H1 (cell line): ENCODE results near the gene CFAP92. TPM values are rescaled to one million over a fixed set of nuclear protein-coding genes. Genes with fewer than 3 reads are reported as not detected.

Source experiments
- CTCF ChIA-PET: fragments of 300-600 bp; sonication (Branson Sonifier 250); formaldehyde crosslinking; loops from one replicate; lab custom pipeline; 2021; ENCODE audit not compliant: partially characterized antibody; lab: Charles Lee
- POLR2A ChIA-PET: fragments of 300-600 bp; sonication (Branson Sonifier 250); formaldehyde crosslinking; loops from one replicate; lab custom pipeline; 2021; ENCODE audit warnings: inconsistent platforms; ENCODE audit not compliant: partially characterized antibody; lab: Charles Lee
- DNase-seq, 2 experiments: peaks; one replicate each; pipeline versions ENCODE4 v3.0.0 to v3.0.0-alpha.2; 2010 to 2022; ENCODE audit warnings: low spot score in 2 of 2, low read depth in 1 of 2, mixed read lengths in 1 of 2
- FAIRE-seq: peaks from 2 replicates; lab custom pipeline; 2011; peaks lifted over from hg19 to GRCh38; lab: Jason Lieb, UNC
- H2AFZ ChIP-seq: 2 replicates; pipeline ENCODE4 v1.8.1; 2012; ENCODE audit warnings: low read length, inconsistent platforms
- H2AK5ac ChIP-seq: 2 replicates; pipeline ENCODE4 v1.6.1; 2013; ENCODE audit warnings: low read depth, low read length
- H2BK120ac ChIP-seq: replicated peaks from 2 replicates; pipeline ENCODE3; 2013; ENCODE audit warnings: low read depth, low read length, inconsistent platforms
- H2BK12ac ChIP-seq: 2 replicates; pipeline ENCODE4 v1.6.1; 2013; ENCODE audit warnings: low read depth, low read length
- H2BK15ac ChIP-seq: 2 replicates; pipeline ENCODE4 v1.6.1; 2013; ENCODE audit warnings: low read length
- H2BK20ac ChIP-seq: 2 replicates; pipeline ENCODE4 v1.6.1; 2013; ENCODE audit warnings: low read length
- H2BK5ac ChIP-seq: 2 replicates; pipeline ENCODE4 v1.6.1; 2013; ENCODE audit warnings: low read depth, low read length
- H3K14ac ChIP-seq: 2 replicates; pipeline ENCODE4 v1.6.1; 2013; ENCODE audit warnings: inconsistent platforms; ENCODE audit not compliant: insufficient read length
- H3K18ac ChIP-seq: 2 replicates; pipeline ENCODE4 v1.6.1; 2013; ENCODE audit warnings: low read length; ENCODE audit errors: extremely low read depth
- H3K23ac ChIP-seq: 2 replicates; pipeline ENCODE4 v1.6.1; 2013; ENCODE audit warnings: inconsistent platforms; ENCODE audit not compliant: insufficient read length
- H3K23me2 ChIP-seq: 2 replicates; pipeline ENCODE4 v1.6.1; 2013; ENCODE audit warnings: low read depth, low read length
- H3K27ac ChIP-seq: 2 replicates; pipeline ENCODE4 v1.6.1; 2011; ENCODE audit warnings: low read depth, low read length, inconsistent platforms
- H3K27me3 ChIP-seq, 4 experiments: replicated peaks in 1 of 4; 1 replicate in 1 of 4; 2 replicates in 3 of 4; pipeline versions ENCODE4 v1.6.1 to v1.8.1; 2011 to 2013; ENCODE audit warnings: low read length in 3 of 4, mild to moderate bottlenecking in 3 of 4, inconsistent platforms in 2 of 4, mixed read lengths in 2 of 4, moderate library complexity in 1 of 4; ENCODE audit not compliant: control insufficient read depth in 3 of 4, insufficient read depth in 3 of 4; ENCODE audit errors: extremely low read depth in 1 of 4
- H3K36me3 ChIP-seq, 4 experiments: 2 replicates each; pipeline versions ENCODE4 v1.6.1 to v1.8.1; 2011 to 2013; ENCODE audit warnings: mild to moderate bottlenecking in 4 of 4, low read length in 3 of 4, moderate library complexity in 2 of 4, control low read depth in 1 of 4, inconsistent platforms in 1 of 4; ENCODE audit not compliant: insufficient read depth in 4 of 4, control insufficient read depth in 2 of 4
- H3K4ac ChIP-seq: replicated peaks from 2 replicates; pipeline ENCODE3; 2013; ENCODE audit warnings: low read length, low read depth, mixed read lengths, inconsistent platforms; ENCODE audit not compliant: insufficient read length
- H3K4me1 ChIP-seq, 4 experiments: replicated peaks in 1 of 4; 1 replicate in 1 of 4; 2 replicates in 3 of 4; pipeline versions ENCODE4 v1.6.1 to v1.8.1; 2011 to 2013; ENCODE audit warnings: low read length in 3 of 4, inconsistent platforms in 2 of 4, mixed read lengths in 1 of 4; ENCODE audit not compliant: insufficient read depth in 4 of 4, control insufficient read depth in 3 of 4
- H3K4me2 ChIP-seq, 2 experiments: 2 replicates each; pipeline versions ENCODE4 v1.6.1 to v1.8.1; 2011 to 2013; ENCODE audit warnings: low read depth in 2 of 2, low read length in 2 of 2, control low read depth in 1 of 2, inconsistent platforms in 1 of 2, mild to moderate bottlenecking in 1 of 2; ENCODE audit not compliant: insufficient read depth in 1 of 2
- H3K4me3 ChIP-seq, 4 experiments: fragments of 200-600, 300-600 bp in 1 of 4; sonication (generic), shearing (Covaris generic), sonication (Bioruptor Twin) in 1 of 4; 2 replicates each; pipeline versions ENCODE4 v1.5.1 to v1.8.1; 2011 to 2016; ENCODE audit warnings: low read length in 4 of 4, low read depth in 3 of 4, control low read depth in 2 of 4, inconsistent platforms in 2 of 4, mild to moderate bottlenecking in 2 of 4, mixed read lengths in 1 of 4, moderate library complexity in 1 of 4; ENCODE audit not compliant: insufficient read depth in 2 of 4; ENCODE audit errors: extremely low read depth in 1 of 4
- H3K56ac ChIP-seq: replicated peaks from 2 replicates; pipeline ENCODE3; 2013; ENCODE audit warnings: low read depth, mild to moderate bottlenecking, mixed read lengths, low read length, inconsistent platforms; ENCODE audit not compliant: insufficient read length
- H3K79me1 ChIP-seq: 2 replicates; pipeline ENCODE4 v1.6.1; 2013; ENCODE audit warnings: low read depth, low read length, control low read depth
- H3K79me2 ChIP-seq, 2 experiments: 2 replicates each; pipeline versions ENCODE4 v1.6.1 to v1.8.1; 2012 to 2013; ENCODE audit warnings: low read length in 2 of 2, mild to moderate bottlenecking in 2 of 2, inconsistent platforms in 1 of 2; ENCODE audit not compliant: insufficient read depth in 2 of 2, control insufficient read depth in 1 of 2
- H3K9ac ChIP-seq, 4 experiments: replicated peaks in 1 of 4; 1 replicate in 1 of 4; 2 replicates in 3 of 4; pipeline versions ENCODE4 v1.6.1 to v1.8.1; 2011 to 2013; ENCODE audit warnings: low read depth in 3 of 4, low read length in 3 of 4, control low read depth in 2 of 4, mild to moderate bottlenecking in 2 of 4, moderate library complexity in 2 of 4, inconsistent platforms in 1 of 4; ENCODE audit errors: extremely low read depth in 1 of 4
- H3K9me3 ChIP-seq, 2 experiments: 2 replicates each; pipeline versions ENCODE4 v1.6.1 to v1.8.1; 2012 to 2013; ENCODE audit warnings: mild to moderate bottlenecking in 2 of 2, moderate library complexity in 2 of 2, control low read depth in 1 of 2, inconsistent platforms in 1 of 2, low read depth in 1 of 2, low read length in 1 of 2, mixed read lengths in 1 of 2; ENCODE audit not compliant: insufficient read depth in 2 of 2
- H4K20me1 ChIP-seq, 2 experiments: replicated peaks in 1 of 2; 2 replicates each; pipeline versions ENCODE3 to v1.8.1; 2011 to 2013; ENCODE audit warnings: inconsistent platforms in 2 of 2, low read length in 2 of 2, mild to moderate bottlenecking in 1 of 2; ENCODE audit not compliant: insufficient read depth in 2 of 2, control insufficient read depth in 1 of 2
- H4K5ac ChIP-seq: 2 replicates; pipeline ENCODE4 v1.6.1; 2013; ENCODE audit warnings: low read length, low read depth, mixed read lengths, inconsistent platforms; ENCODE audit not compliant: insufficient read length
- H4K8ac ChIP-seq: 2 replicates; pipeline ENCODE4 v1.8.0; 2013; ENCODE audit warnings: mild to moderate bottlenecking, moderate library complexity, low read length, inconsistent platforms; ENCODE audit not compliant: insufficient read depth; ENCODE audit errors: extremely low read depth
- H4K91ac ChIP-seq: replicated peaks from 2 replicates; pipeline ENCODE3; 2013; ENCODE audit warnings: low read length, mixed read lengths, inconsistent platforms; ENCODE audit not compliant: insufficient read length
- ASH2L ChIP-seq: fragments of 200-600, 300-600 bp; sonication (generic); IDR thresholded peaks from one replicate; pipeline ENCODE4 v1.7.1; 2017; ENCODE audit warnings: low read length
- CBX5 ChIP-seq: fragments of 300-800, 300-1000 bp; sonication (generic); IDR thresholded peaks from 2 replicates; pipeline ENCODE4 v1.7.1; 2016; ENCODE audit warnings: antibody characterized with exemption, low read length, low read depth
- FOSL1 ChIP-seq: IDR thresholded peaks from 2 replicates; pipeline ENCODE4 v1.6.1; 2011; ENCODE audit warnings: mild to moderate bottlenecking, low read depth, low read length, moderate library complexity; ENCODE audit not compliant: insufficient read depth
- JUN ChIP-seq: IDR thresholded peaks from 2 replicates; pipeline ENCODE4 v1.6.1; 2011; ENCODE audit warnings: low read depth, mild to moderate bottlenecking, improper control_type of control experiment, low read length
- RAD21 ChIP-seq, 2 experiments: IDR thresholded peaks in 1 of 2; conservative IDR thresholded peaks in 1 of 2; 2 replicates each; pipeline ENCODE4 v1.6.1; 2011; ENCODE audit warnings: low read depth in 2 of 2, low read length in 2 of 2, improper control_type of control experiment in 1 of 2, inconsistent platforms in 1 of 2, mild to moderate bottlenecking in 1 of 2, moderate library complexity in 1 of 2
- SRF ChIP-seq: IDR thresholded peaks from 2 replicates; pipeline ENCODE4 v1.6.1; 2011; ENCODE audit warnings: mild to moderate bottlenecking, low read depth, low read length, moderate library complexity
- WGBS, 2 experiments: shearing (Covaris generic) in 1 of 2; methylation state at CpG; one replicate each; pipeline versions ENCODE4 v1.1.6 to v1.1.7; 2013 to 2015; ENCODE audit warnings: low lambda C conversion rate in 2 of 2, mixed read lengths in 2 of 2, inconsistent platforms in 1 of 2, low coverage in 1 of 2, missing lambda C conversion rate in 1 of 2; ENCODE audit not compliant: insufficient replicate concordance in 2 of 2, insufficient coverage in 1 of 2, insufficient read length in 1 of 2; ENCODE audit errors: extremely low coverage in 1 of 2, missing lambda C conversion rate in 1 of 2; 5-methylcytosine and 5-hydroxymethylcytosine counted together
- polyA plus RNA-seq, 7 experiments: library from polyadenylated mRNA; depleted of rRNA in 3 of 7; stranded (reverse) in 5 of 7; unstranded in 2 of 7; fragments of >200 nt in 5 of 7; fragments of 200-250 nt in 2 of 7; gene quantifications; 1 replicate in 5 of 7; 2 replicates in 1 of 7; 4 replicates in 1 of 7; pipeline versions ENCODE4 v1.2.1 to v1.2.3, GENCODE V29; 2011 to 2013; ENCODE audit warnings: missing spikeins in 2 of 7, mixed read lengths in 2 of 7
- total RNA-seq: library from RNA; stranded (reverse); fragmentation: NEBNext Ultra II Directional; extraction: Animal tissue kit (Norgen Biotek cat#: 25700); gene quantifications from 2 replicates; pipeline ENCODE4 v1.2.1, GENCODE V29; 2021

CFAP92 gene
- total and polyA plus RNA-seq, 2 of the 8 experiments (the other 6 are each of a cell fraction or from before 2014, with no cell fraction given) = 0.77 to 2.0 TPM

DNA sequence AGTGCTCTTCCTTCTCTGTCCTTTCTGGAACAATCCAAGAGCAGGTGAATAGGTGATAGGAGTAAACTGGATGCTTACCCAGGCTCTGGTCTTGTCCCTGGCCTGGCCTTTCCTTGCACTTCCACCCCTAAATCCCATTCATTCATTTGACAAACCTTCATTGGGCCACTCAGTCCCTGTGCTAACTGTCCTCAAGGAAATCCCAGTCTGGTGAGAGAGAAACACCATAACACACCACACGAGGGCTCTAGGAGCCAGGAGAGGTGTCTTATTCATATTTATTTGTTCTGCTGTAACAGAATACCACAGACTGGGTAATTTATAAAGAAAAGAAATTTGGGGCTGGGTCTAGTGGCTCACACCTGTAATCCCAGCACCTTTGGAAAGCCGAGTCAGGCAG lies 30.0 kb upstream of the CFAP92 start:
- Histone ChIP-seq H2BK5ac (no peak overlapping the region), H3K4me3 (no peak overlapping the region), H2BK20ac (no peak overlapping the region), H3K23ac (no peak overlapping the region), H4K8ac (no peak overlapping the region), H3K36me3 (no peaks in the 10 kb centered on the region), H3K79me1 (no peaks in the 10 kb centered on the region), H2AFZ (no peak overlapping the region), H2AK5ac (no peak overlapping the region), H3K27me3 (peaks cover 5 to 23% (median 19%) of the 10 kb centered on the region in 4 experiments)
- POLR2A ChIA-PET = no interaction called here
- TF ChIP-seq CBX5 (no peak), JUN (no peak), ASH2L (no peak), RAD21 (IDR thresholded peaks at IDR 0.05 in 1 of 2, conservative IDR thresholded peaks at IDR 0.05 in 1 of 2; ENCODE audit: low read depth in 2 of 2, low read length in 2 of 2) (peak in 1 of 2 experiments; percentile 23; a peak in 2 of 4 replicates), SRF (no peak), FOSL1 (no peak)
- TF ChIP-seq, all 59 proteins: peak for 1
- H3K27ac ChIP-seq = no peak overlapping the region
- no peak overlapping the region for H4K5ac ChIP-seq
- H3K9ac ChIP-seq = no peak overlapping the region
- CTCF ChIA-PET = interaction anchor here (1.0 to 10.0 kb wide), 8 partner anchors 10 to 223 kb away, joined by 3 to 58 read pairs (median 6); no protein-coding TSS in a partner anchor
- no peak overlapping the region for H3K4ac ChIP-seq
- no peak overlapping the region for H2BK12ac ChIP-seq
- H3K9me3 ChIP-seq = no peaks in the 10 kb centered on the region
- DNase-seq = no peak
- no peak overlapping the region for H4K91ac ChIP-seq
- no peak overlapping the region for H3K18ac ChIP-seq
- H2BK15ac ChIP-seq = no peak overlapping the region
- FAIRE-seq = no peak
- 83% methylated on average over 2 of the region's 2 CpGs; no CpG with 5 or more reads in 1 of the 2 experiments for WGBS, 2 experiments
- H3K23me2 ChIP-seq = no peaks in the 10 kb centered on the region; the same call in 1 of the 2 replicates
- no peaks in the 10 kb centered on the region for H4K20me1 ChIP-seq
- H2BK120ac ChIP-seq = no peak overlapping the region
- H3K4me2 ChIP-seq = no peak overlapping the region
- no peak overlapping the region for H3K14ac ChIP-seq
- H3K4me1 ChIP-seq = peaks cover 0 to 4% (median 0%) of the 10 kb centered on the region in 4 experiments; a peak in 3 of 7 replicates
- H3K79me2 ChIP-seq = no peaks in the 10 kb centered on the region
- H3K56ac ChIP-seq = no peak overlapping the region
